H1 (cell line): ENCODE data around the gene NR2F6. TPM values are rescaled to one million over a fixed set of nuclear protein-coding genes. Genes with fewer than 3 reads are reported as not detected.

Experiments used
- GTF2F1 ChIP-seq: IDR thresholded peaks from 2 replicates; pipeline ENCODE4 v1.6.1; 2012; ENCODE audit warnings: low read depth, low read length, improper control_type of control experiment, borderline replicate concordance
- KDM4A ChIP-seq: IDR thresholded peaks from one replicate; pipeline ENCODE4 v1.7.1; 2012; ENCODE audit warnings: low read depth, mild to moderate bottlenecking, moderate library complexity, low read length, inconsistent platforms; ENCODE audit not compliant: severe bottlenecking
- polyA plus RNA-seq, 7 experiments: library from polyadenylated mRNA; depleted of rRNA in 3 of 7; stranded (reverse) in 5 of 7; unstranded in 2 of 7; fragments of >200 nt in 5 of 7; fragments of 200-250 nt in 2 of 7; gene quantifications; 1 replicate in 5 of 7; 2 replicates in 1 of 7; 4 replicates in 1 of 7; pipeline versions ENCODE4 v1.2.1 to v1.2.3, GENCODE V29; 2011 to 2013; ENCODE audit warnings: missing spikeins in 2 of 7, mixed read lengths in 2 of 7
- total RNA-seq: library from RNA; stranded (reverse); fragmentation: NEBNext Ultra II Directional; extraction: Animal tissue kit (Norgen Biotek cat#: 25700); gene quantifications from 2 replicates; pipeline ENCODE4 v1.2.1, GENCODE V29; 2021

The NR2F6 gene
- total and polyA plus RNA-seq, 2 of the 8 experiments (the other 6 are each of a cell fraction or from before 2014, with no cell fraction given) = 99.7 to 114 TPM

DNA sequence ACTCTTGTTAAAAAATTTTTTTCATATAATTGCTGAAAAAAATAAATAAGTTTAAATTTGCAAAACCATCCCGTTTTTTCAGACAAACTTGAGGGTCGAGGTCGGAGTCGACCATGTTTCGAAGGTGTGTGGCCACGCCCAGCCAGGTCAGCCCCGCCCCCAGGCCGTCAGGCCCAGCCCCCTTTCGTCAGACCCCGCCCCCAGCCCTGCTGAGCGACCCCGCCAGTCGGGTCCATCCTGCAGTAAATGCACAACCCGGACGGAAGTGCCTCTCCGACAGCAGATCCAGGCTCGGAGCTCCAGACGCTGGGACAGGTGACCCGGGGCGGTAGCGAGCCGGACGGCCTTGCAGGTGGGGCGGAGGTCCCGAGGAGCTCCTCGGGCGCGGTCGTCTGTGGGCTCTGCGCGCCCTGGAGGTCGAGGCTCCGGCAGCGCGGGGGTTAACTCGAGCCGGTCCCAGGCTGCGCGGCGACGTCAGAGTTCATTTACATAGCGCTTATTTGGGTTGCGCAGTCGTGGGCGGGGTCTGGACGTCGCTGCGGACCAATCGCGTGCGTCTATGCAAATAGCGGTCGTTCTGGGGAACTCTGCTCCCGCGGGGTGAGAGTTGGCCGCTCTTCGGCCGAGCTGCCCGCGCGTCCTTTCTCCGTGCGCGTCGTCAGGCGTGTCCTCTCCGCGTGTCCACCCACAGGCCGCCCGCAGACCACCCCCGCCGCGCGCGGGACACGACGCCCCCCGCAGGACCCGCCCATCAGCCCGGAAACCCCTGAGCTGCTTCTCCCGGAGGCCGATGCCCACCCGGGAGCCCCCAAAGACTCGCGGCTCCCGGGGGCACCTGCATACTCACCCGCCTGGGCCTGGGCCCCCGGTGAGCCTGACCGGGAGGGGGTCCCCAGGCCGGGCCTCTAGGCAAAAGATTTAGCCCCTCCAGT lies 19.5 kb downstream of the NR2F6 start, which contains the start of gene OCEL1 (continued):
- peak; percentile 86 for TF ChIP-seq KDM4A
- no peak for TF ChIP-seq GTF2F1
